CD4-positive, alpha-beta T cell (primary cell): ENCODE results near the gene POLR3GL. TPM values are rescaled to one million over a fixed set of nuclear protein-coding genes. Genes with fewer than 3 reads are reported as not detected.
A peak's percentile ranks its signal among the peaks of the same experiment; 100 is the strongest.

ENCODE experiments used
- ATAC-seq: fragments of 200-7000 bp; cut with Tn5 transposase; one replicate; pipeline ENCODE4 v1.10.0; 2022; ENCODE audit warnings: mild to moderate bottlenecking; ENCODE audit not compliant: poor library complexity
- CTCF ChIA-PET: fragments of 350-600 bp; sonication (Branson Sonifier 250); formaldehyde crosslinking; loops from one replicate; lab custom pipeline; 2021; ENCODE audit warnings: antibody characterized with exemption, inconsistent platforms; lab: Charles Lee
- POLR2A ChIA-PET: fragments of 350-600 bp; sonication (Branson Sonifier 250); formaldehyde crosslinking; loops from one replicate; lab custom pipeline; 2021; ENCODE audit warnings: antibody characterized with exemption, inconsistent platforms; lab: Charles Lee
- DNase-seq, 14 experiments: peaks; one replicate each; pipeline ENCODE4 v3.0.0-alpha.2; 2013 to 2020; ENCODE audit warnings: mixed read lengths in 2 of 14
- H3K27ac ChIP-seq, 2 donors: one replicate each; pipeline versions ENCODE4 v1.5.1 to v1.7.0; 2013; ENCODE audit warnings: low read length in 2 of 2, low read depth in 1 of 2, mild to moderate bottlenecking in 1 of 2
- H3K27me3 ChIP-seq, 2 experiments: 1 replicate in 1 of 2; 2 replicates in 1 of 2; pipeline versions ENCODE4 v1.6.1 to v1.7.0; 2013; ENCODE audit warnings: low read length in 2 of 2, control low read depth in 1 of 2, mild to moderate bottlenecking in 1 of 2, moderate library complexity in 1 of 2; ENCODE audit not compliant: insufficient read depth in 2 of 2, control insufficient read depth in 1 of 2
- H3K36me3 ChIP-seq: one replicate; pipeline ENCODE4 v1.6.1; 2013; ENCODE audit warnings: low read length, control low read depth; ENCODE audit not compliant: insufficient read depth
- H3K4me1 ChIP-seq: one replicate; pipeline ENCODE4 v1.6.1; 2013; ENCODE audit warnings: low read length, control low read depth; ENCODE audit not compliant: insufficient read depth
- H3K4me3 ChIP-seq: one replicate; pipeline ENCODE4 v1.5.1; 2013; ENCODE audit warnings: mild to moderate bottlenecking, low read length, moderate library complexity
- H3K9me3 ChIP-seq, 2 experiments: 1 replicate in 1 of 2; 2 replicates in 1 of 2; pipeline versions ENCODE4 v1.6.1 to v1.7.0; 2013; ENCODE audit warnings: low read length in 2 of 2, mild to moderate bottlenecking in 2 of 2, control low read depth in 1 of 2, moderate library complexity in 1 of 2; ENCODE audit not compliant: control insufficient read depth in 1 of 2, insufficient read depth in 1 of 2
- H3K27ac Mint-ChIP-seq: one replicate; pipeline ENCODE4 v1.8.0; 2020; ENCODE audit warnings: mixed read lengths
- H3K27me3 Mint-ChIP-seq: one replicate; pipeline ENCODE4 v1.8.0; 2021; ENCODE audit warnings: mixed read lengths
- H3K36me3 Mint-ChIP-seq: one replicate; pipeline ENCODE4 v1.8.0; 2021; ENCODE audit warnings: low read depth, mixed read lengths
- H3K4me1 Mint-ChIP-seq: one replicate; pipeline ENCODE4 v1.8.0; 2021; ENCODE audit warnings: low read depth, mixed read lengths
- H3K4me3 Mint-ChIP-seq: one replicate; pipeline ENCODE4 v1.8.0; 2020; ENCODE audit warnings: mild to moderate bottlenecking, mixed read lengths
- H3K9me3 Mint-ChIP-seq: one replicate; pipeline ENCODE4 v1.8.0; 2020; ENCODE audit warnings: mixed read lengths
- CTCF ChIP-seq: fragments of 200-600 bp; IDR thresholded peaks from one replicate; pipeline ENCODE4 v1.8.0; 2022; ENCODE audit warnings: antibody characterized with exemption, mild to moderate bottlenecking
- intact Hi-C, 2 experiments: fragments of 100-400 bp; cut with DNase I in 1 of 2; cut with micrococcal nuclease in 1 of 2; formaldehyde crosslinking; loops; one replicate each; pipeline versions ENCODE4 v1.15.1 to v1.9.0; 2023 to 2025; cut with DNase I, micrococcal nuclease
- total RNA-seq, 174 experiments: library from RNA in 2 of 174; stranded (reverse) in 2 of 174; gene quantifications; one replicate each; pipeline ENCODE4 v1.2.3 and lab custom pipeline; 2021 to 2026

POLR3GL gene
- total RNA-seq, 2 experiments from 2014 or later: 17.2 to 17.8 TPM

GRCh38 chr1:145926686-145927062 lies 37.8 kb upstream of the POLR3GL start:
- Histone ChIP-seq H3K4me1 (peaks cover 31% of the 10 kb centered on the region), H3K27ac (peak overlapping the region; percentile 93 to 98), H3K9me3 (no peaks in the 10 kb centered on the region), H3K4me3 (peak overlapping the region; percentile 95), H3K27me3 (no peaks in the 10 kb centered on the region), H3K36me3 (peaks cover 23% of the 10 kb centered on the region)
- Mint-ChIP-seq H3K27ac (no peak overlapping the region), H3K4me3 (no peak overlapping the region), H3K4me1 (peaks cover 17% of the 10 kb centered on the region), H3K9me3 (no peaks in the 10 kb centered on the region), H3K36me3 (peaks cover 8% of the 10 kb centered on the region), H3K27me3 (no peaks in the 10 kb centered on the region)
- CTCF ChIA-PET: interaction anchor here (1.5 to 2.3 kb wide), 11 partner anchors 8 to 110 kb away, joined by 4 to 40 read pairs (median 7); partner anchors contain the start of genes ANKRD34A, LIX1L, PEX11B and POLR3GL
- DNase-seq (no peak), ATAC-seq (no peak)
- intact Hi-C loops: loop anchor here (1.0 to 2.0 kb wide), 6 partner anchors 8 to 70 kb away; partner anchors contain the start of genes ANKRD34A (in 1 of the 2), LIX1L (in 1 of the 2), PEX11B (in 1 of the 2) and PIAS3 (in 1 of the 2)
- no peak for TF ChIP-seq CTCF
- POLR2A ChIA-PET: interaction anchor here (1.0 to 3.7 kb wide), 25 partner anchors 8 to 125 kb away, joined by 3 to 213 read pairs (median 10); partner anchors contain the start of genes ANKRD34A, ITGA10, LIX1L and NUDT17

- H3K4me3 ChIP-seq: peak within 1 kb of the TSS; percentile 95
- H3K27ac ChIP-seq: peak within 1 kb of the TSS; percentile 93 to 98
- ATAC-seq (peak; percentile 96), DNase-seq (peak; percentile 87 to 99 (median 90))
- H3K4me1 ChIP-seq: peaks cover 37% of the 10 kb centered on the region
- ChIA-PET CTCF (interaction anchor here (0.6 to 2.3 kb wide), 20 partner anchors 9 to 110 kb away, joined by 3 to 40 read pairs (median 4); partner anchors contain the start of genes ANKRD34A, LIX1L, NUDT17 and PEX11B), POLR2A (interaction anchor here (0.6 to 3.7 kb wide), 34 partner anchors 9 to 125 kb away, joined by 3 to 213 read pairs (median 7); partner anchors contain the start of genes ANKRD34A, ITGA10, LIX1L and NUDT17)
- Mint-ChIP-seq H3K9me3 (no peaks in the 10 kb centered on the region), H3K27ac (no peak within 1 kb of the TSS), H3K4me3 (no peak within 1 kb of the TSS), H3K36me3 (peaks cover 7% of the 10 kb centered on the region), H3K4me1 (peaks cover 21% of the 10 kb centered on the region), H3K27me3 (no peaks in the 10 kb centered on the region)
- intact Hi-C loops: loop anchor here (1.0 to 2.0 kb wide), 6 partner anchors 9 to 70 kb away; partner anchors contain the start of genes ANKRD34A (in 1 of the 2), LIX1L (in 1 of the 2), PEX11B (in 1 of the 2) and PIAS3 (in 1 of the 2)
- no peaks in the 10 kb centered on the region for H3K27me3 ChIP-seq
- H3K9me3 ChIP-seq: no peaks in the 10 kb centered on the region
- peak; percentile 81 for TF ChIP-seq CTCF
- H3K36me3 ChIP-seq: peaks cover 23% of the 10 kb centered on the region
These were observed 37.2 kb upstream of the POLR3GL start, which contains the start of gene RBM8A for GRCh38 chr1:145927063-145927886. Gene RBM8A, minus strand, starts transcription at chr1:145927484. Its CDS starts 58 bp downstream, at chr1:145927426.
